GM10266 (cell line): Measurements from ENCODE around the gene C16orf78.

Experiments
- DNase-seq: peaks from one replicate; pipeline ENCODE4 v3.0.0; 2012; ENCODE audit errors: extremely low spot score
- CTCF ChIP-seq: IDR thresholded peaks from 2 replicates; pipeline ENCODE4 v1.5.1; 2012; ENCODE audit warnings: mild to moderate bottlenecking, low read depth; ENCODE audit not compliant: control insufficient read depth, insufficient read depth; ENCODE audit errors: missing control alignments

The C16orf78 gene

GRCh38 chr16:49440156-49441065 is 66.8 kb downstream of the C16orf78 start:
- no peak for DNase-seq
- no peak for TF ChIP-seq CTCF

- peak; percentile 76 for DNase-seq
- peak; percentile 24 for TF ChIP-seq CTCF
Measured at GRCh38 chr16:49441366-49441780, 67.8 kb downstream of the C16orf78 start.

GRCh38 chr16:49442805-49443204 is 69.2 kb downstream of the C16orf78 start:
- no peak for DNase-seq

GRCh38 chr16:49443576-49443975 is 70.0 kb downstream of the C16orf78 start:
- DNase-seq: no peak
- no peak for TF ChIP-seq CTCF

More at GRCh38 chr16:49442805-49443204, 69.2 kb downstream of the C16orf78 start:
- no peak for TF ChIP-seq CTCF

GRCh38 chr16:49446805-49447204 is 73.2 kb downstream of the C16orf78 start:
- DNase-seq: no peak
- no peak for TF ChIP-seq CTCF
